Muscle layer of duodenum (tissue), 2 donors: ENCODE results near the gene YWHAB.

Experiments
- H3K27ac ChIP-seq: one replicate; pipeline ENCODE4 v1.7.0; 2013; ENCODE audit warnings: mild to moderate bottlenecking, low read length
- H3K27me3 ChIP-seq: one replicate; pipeline ENCODE4 v1.7.0; 2013; ENCODE audit warnings: low read depth, mild to moderate bottlenecking, control low read depth, low read length
- H3K36me3 ChIP-seq, 2 donors: one replicate each; pipeline ENCODE4 v1.7.0; 2013; ENCODE audit warnings: low read length in 2 of 2, control low read depth in 1 of 2, mild to moderate bottlenecking in 1 of 2; ENCODE audit not compliant: insufficient read depth in 2 of 2, control insufficient read depth in 1 of 2
- H3K4me1 ChIP-seq, 2 donors: one replicate each; pipeline ENCODE4 v1.7.0; 2013; ENCODE audit warnings: low read length in 2 of 2, mild to moderate bottlenecking in 2 of 2, control low read depth in 1 of 2, moderate library complexity in 1 of 2; ENCODE audit not compliant: insufficient read depth in 2 of 2, control insufficient read depth in 1 of 2
- H3K4me3 ChIP-seq, 2 donors: one replicate each; pipeline ENCODE4 v1.7.0; 2013; ENCODE audit warnings: low read length in 2 of 2, low read depth in 1 of 2, mild to moderate bottlenecking in 1 of 2
- H3K9me3 ChIP-seq, 2 donors: one replicate each; pipeline ENCODE4 v1.7.0; 2013; ENCODE audit warnings: low read length in 2 of 2, control low read depth in 1 of 2, mild to moderate bottlenecking in 1 of 2; ENCODE audit not compliant: control insufficient read depth in 1 of 2
- donor health status: healthy.

YWHAB gene

DNA sequence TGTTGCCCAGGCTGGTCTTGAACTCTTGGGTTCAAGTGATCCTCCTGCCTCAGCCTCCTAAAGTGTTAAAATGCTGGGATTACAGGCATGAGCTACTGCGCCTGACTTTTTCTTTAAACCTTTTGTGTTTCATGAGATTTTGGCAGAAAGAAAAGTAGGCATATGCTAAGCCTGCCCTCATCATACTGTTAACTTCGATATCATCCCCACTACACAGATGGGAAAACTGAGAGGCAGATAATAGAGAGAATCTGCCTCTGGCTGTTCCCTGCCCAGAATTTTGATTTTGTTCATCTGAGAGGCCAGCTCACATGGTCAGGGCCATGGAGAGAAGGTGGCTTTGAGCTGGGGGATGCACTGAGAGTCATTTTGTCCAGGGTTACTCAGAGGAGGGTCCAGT is 31.9 kb downstream of the YWHAB start:
- no peaks in the 10 kb centered on the region for H3K4me1 ChIP-seq
- H3K27me3 ChIP-seq: no peaks in the 10 kb centered on the region
- H3K36me3 ChIP-seq: peaks cover 0 to 11% of the 10 kb centered on the region in 2 donors
- no peaks in the 10 kb centered on the region for H3K9me3 ChIP-seq
- H3K27ac ChIP-seq: no peak overlapping the region
- no peak overlapping the region for H3K4me3 ChIP-seq

DNA sequence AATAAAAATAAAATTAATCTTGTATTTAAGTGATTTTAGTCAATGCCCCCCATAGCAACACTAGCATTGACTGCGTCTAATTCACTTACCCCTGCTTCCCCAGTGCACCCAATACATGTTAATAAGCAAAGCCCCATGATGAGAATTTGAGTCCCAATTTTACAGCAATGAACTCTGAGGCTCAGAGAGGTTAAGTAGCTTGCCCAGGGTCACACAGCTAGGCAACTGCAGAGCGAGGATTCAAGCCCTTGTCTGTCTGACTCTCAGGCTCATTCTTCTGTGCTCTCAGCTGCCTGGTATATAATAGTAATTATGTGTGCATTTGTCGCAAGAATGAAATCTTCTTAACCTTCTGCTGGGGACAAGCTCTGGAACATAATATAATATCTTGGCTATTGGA is 32.8 kb downstream of the YWHAB start:
- H3K27ac ChIP-seq: no peak overlapping the region
- H3K27me3 ChIP-seq: no peaks in the 10 kb centered on the region
- no peaks in the 10 kb centered on the region for H3K9me3 ChIP-seq
- H3K36me3 ChIP-seq: peaks cover 0 to 14% of the 10 kb centered on the region in 2 donors
- no peaks in the 10 kb centered on the region for H3K4me1 ChIP-seq
- H3K4me3 ChIP-seq: no peak overlapping the region

DNA sequence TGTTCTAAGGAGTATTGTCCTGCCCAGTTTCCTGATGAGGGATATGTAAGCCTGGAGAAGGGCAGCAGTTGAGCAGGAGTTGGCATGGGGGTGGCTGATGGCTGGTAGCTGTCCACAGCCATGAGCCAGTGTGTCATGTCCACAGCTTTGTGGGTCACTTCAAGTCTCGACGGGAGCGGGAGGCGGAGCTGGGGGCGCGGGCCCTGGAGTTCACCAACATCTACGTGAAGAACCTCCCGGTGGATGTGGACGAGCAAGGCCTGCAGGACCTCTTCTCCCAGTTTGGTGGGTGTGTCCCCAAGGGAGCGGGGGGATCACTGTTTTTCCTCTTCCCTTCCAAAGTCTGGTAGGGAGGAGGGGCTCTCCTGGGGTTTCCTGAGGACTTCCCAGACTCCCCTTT is 33.3 kb downstream of the YWHAB start:
- Histone ChIP-seq H3K4me3 (no peak overlapping the region), H3K36me3 (peaks cover 0 to 14% of the 10 kb centered on the region in 2 donors)

GRCh38 chr20:44921447-44921846 is 35.9 kb downstream of the YWHAB start:
- Histone ChIP-seq H3K4me1 (no peaks in the 10 kb centered on the region), H3K9me3 (no peaks in the 10 kb centered on the region), H3K27me3 (no peaks in the 10 kb centered on the region), H3K36me3 (peaks cover 0 to 14% of the 10 kb centered on the region in 2 donors), H3K27ac (no peak overlapping the region), H3K4me3 (no peak overlapping the region)

More for the DNA sequence above, 33.3 kb downstream of the YWHAB start:
- Histone ChIP-seq H3K27ac (no peak overlapping the region), H3K9me3 (no peaks in the 10 kb centered on the region), H3K27me3 (no peaks in the 10 kb centered on the region), H3K4me1 (no peaks in the 10 kb centered on the region)

- H3K9me3 ChIP-seq: no peaks in the 10 kb centered on the region
- H3K4me1 ChIP-seq: no peaks in the 10 kb centered on the region
- H3K27me3 ChIP-seq: no peaks in the 10 kb centered on the region
- H3K4me3 ChIP-seq: no peak overlapping the region
- H3K27ac ChIP-seq: no peak overlapping the region
- peaks cover 0 to 7% of the 10 kb centered on the region in 2 donors for H3K36me3 ChIP-seq
Measured at GRCh38 chr20:44924541-44924940, 39.0 kb downstream of the YWHAB start.

GRCh38 chr20:44928595-44928994 is 43.1 kb downstream of the YWHAB start:
- Histone ChIP-seq H3K27me3 (no peaks in the 10 kb centered on the region), H3K36me3 (peaks cover 0 to 9% of the 10 kb centered on the region in 2 donors), H3K9me3 (no peaks in the 10 kb centered on the region), H3K4me1 (no peaks in the 10 kb centered on the region), H3K27ac (no peak overlapping the region), H3K4me3 (no peak overlapping the region)

DNA sequence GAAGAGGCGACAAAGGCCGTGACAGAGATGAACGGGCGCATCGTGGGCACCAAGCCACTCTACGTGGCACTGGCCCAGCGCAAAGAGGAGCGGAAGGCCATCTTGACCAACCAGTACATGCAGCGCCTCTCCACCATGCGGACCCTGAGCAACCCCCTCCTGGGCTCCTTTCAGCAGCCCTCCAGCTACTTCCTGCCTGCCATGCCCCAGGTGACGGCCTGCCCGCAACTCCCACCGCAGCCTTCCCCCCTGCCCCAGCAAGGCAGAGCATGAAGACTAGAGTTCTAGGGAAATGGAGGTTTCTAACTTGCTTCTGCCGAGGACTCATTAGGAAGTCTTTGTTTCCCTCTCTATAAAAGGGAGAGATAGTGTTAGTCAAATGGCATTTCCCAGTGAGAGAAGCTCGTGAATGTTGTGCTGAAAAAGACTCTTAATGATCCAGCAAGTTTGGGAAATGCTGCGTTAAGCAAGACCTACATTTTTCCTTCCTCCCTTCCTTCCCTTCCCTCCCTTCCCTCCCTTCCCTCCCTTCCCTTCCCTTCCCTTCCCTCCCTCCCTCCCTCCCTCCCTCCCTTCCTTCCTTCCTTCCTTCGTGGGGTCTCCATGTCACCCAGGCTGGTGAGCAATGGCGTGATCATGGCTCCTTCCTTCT is 45.1 kb downstream of the YWHAB start:
- Histone ChIP-seq H3K27me3 (no peaks in the 10 kb centered on the region), H3K9me3 (no peaks in the 10 kb centered on the region), H3K36me3 (peaks cover 0 to 9% of the 10 kb centered on the region in 2 donors), H3K4me1 (no peaks in the 10 kb centered on the region), H3K4me3 (no peak overlapping the region), H3K27ac (no peak overlapping the region)

GRCh38 chr20:44931911-44932310 is 46.4 kb downstream of the YWHAB start:
- Histone ChIP-seq H3K36me3 (peaks cover 0 to 16% of the 10 kb centered on the region in 2 donors), H3K9me3 (no peaks in the 10 kb centered on the region), H3K4me1 (no peaks in the 10 kb centered on the region), H3K27ac (no peak overlapping the region), H3K4me3 (no peak overlapping the region), H3K27me3 (no peaks in the 10 kb centered on the region)

- Histone ChIP-seq H3K27me3 (no peaks in the 10 kb centered on the region), H3K4me1 (no peaks in the 10 kb centered on the region), H3K4me3 (no peak overlapping the region)
Measured at GRCh38 chr20:44932916-44933315, 47.4 kb downstream of the YWHAB start.

GRCh38 chr20:44936510-44936909 is 51.0 kb downstream of the YWHAB start:
- Histone ChIP-seq H3K4me1 (no peaks in the 10 kb centered on the region), H3K36me3 (peaks cover 18 to 33% of the 10 kb centered on the region in 2 donors), H3K4me3 (no peak overlapping the region), H3K27ac (no peak overlapping the region), H3K9me3 (no peaks in the 10 kb centered on the region), H3K27me3 (no peaks in the 10 kb centered on the region)

More at GRCh38 chr20:44932916-44933315, 47.4 kb downstream of the YWHAB start:
- Histone ChIP-seq H3K27ac (no peak overlapping the region), H3K36me3 (peaks cover 0 to 24% of the 10 kb centered on the region in 2 donors), H3K9me3 (no peaks in the 10 kb centered on the region)

DNA sequence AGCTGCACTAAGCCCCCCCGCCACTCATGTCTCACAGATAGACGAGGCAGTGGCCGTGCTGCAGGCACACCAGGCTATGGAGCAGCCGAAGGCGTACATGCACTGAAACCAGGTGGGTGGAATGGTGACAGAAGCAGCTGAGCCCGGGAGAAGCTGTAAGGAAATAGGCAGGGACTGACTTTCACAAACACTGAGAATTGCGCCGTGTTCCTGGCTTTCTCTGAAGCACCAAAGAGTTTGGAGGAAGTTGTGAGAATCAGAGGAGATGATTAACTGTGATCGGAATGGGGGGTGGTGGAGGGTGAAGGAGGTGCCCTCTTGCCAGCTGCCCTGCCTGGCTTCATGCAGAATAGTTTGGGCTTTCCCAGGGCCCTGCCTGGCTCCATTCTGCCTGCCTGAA is 53.1 kb downstream of the YWHAB start:
- H3K36me3 ChIP-seq: peaks cover 40 to 45% of the 10 kb centered on the region in 2 donors
- H3K27ac ChIP-seq: no peak overlapping the region
- H3K27me3 ChIP-seq: no peaks in the 10 kb centered on the region
- no peak overlapping the region for H3K4me3 ChIP-seq
- no peaks in the 10 kb centered on the region for H3K4me1 ChIP-seq
- H3K9me3 ChIP-seq: no peaks in the 10 kb centered on the region

- Histone ChIP-seq H3K4me3 (no peak overlapping the region), H3K9me3 (no peaks in the 10 kb centered on the region), H3K4me1 (no peaks in the 10 kb centered on the region), H3K36me3 (peaks cover 56 to 68% of the 10 kb centered on the region in 2 donors), H3K27me3 (no peaks in the 10 kb centered on the region), H3K27ac (no peak overlapping the region)
Measured at GRCh38 chr20:44941120-44941691, 55.7 kb downstream of the YWHAB start.
